GM19035 (cell line): Measurements from ENCODE around the gene TMEM132E.

ENCODE experiments used
- ATAC-seq: cut with Tn5 transposase; IDR thresholded peaks from one replicate; pipeline ENCODE4 v1.9.1; 2021; ENCODE audit not compliant: unreplicated experiment

TMEM132E gene

GRCh38 chr17:34654881-34655276, 75.5 kb downstream of the TMEM132E start:
- ATAC-seq = no peak

- ATAC-seq = no peak
Observed at GRCh38 chr17:34656801-34657200, 77.4 kb downstream of the TMEM132E start.

- ATAC-seq = no peak
Observed at GRCh38 chr17:34658811-34659560, 79.6 kb downstream of the TMEM132E start.

GRCh38 chr17:34663714-34664113, 84.3 kb downstream of the TMEM132E start:
- ATAC-seq = no peak

- no peak for ATAC-seq
Observed at GRCh38 chr17:34665150-34665806, 85.9 kb downstream of the TMEM132E start.

GRCh38 chr17:34665819-34666763, 86.7 kb downstream of the TMEM132E start:
- ATAC-seq = no peak

- ATAC-seq = no peak
Observed at GRCh38 chr17:34667656-34668055, 88.3 kb downstream of the TMEM132E start.

GRCh38 chr17:34668206-34668605, 88.8 kb downstream of the TMEM132E start:
- no peak for ATAC-seq

- ATAC-seq = no peak
Observed at GRCh38 chr17:34669511-34669910, 90.1 kb downstream of the TMEM132E start.

- ATAC-seq = no peak
Observed at GRCh38 chr17:34670618-34671017, 91.2 kb downstream of the TMEM132E start.

GRCh38 chr17:34671191-34671590, 91.8 kb downstream of the TMEM132E start:
- ATAC-seq = no peak

GRCh38 chr17:34672176-34672785, 92.9 kb downstream of the TMEM132E start:
- no peak for ATAC-seq

- no peak for ATAC-seq
Observed at GRCh38 chr17:34673516-34673915, 94.1 kb downstream of the TMEM132E start.

- no peak for ATAC-seq
Observed at GRCh38 chr17:34673995-34674890, 94.9 kb downstream of the TMEM132E start.

GRCh38 chr17:34675143-34675542, 95.8 kb downstream of the TMEM132E start:
- ATAC-seq = no peak

- no peak for ATAC-seq
Observed at GRCh38 chr17:34675605-34676004, 96.2 kb downstream of the TMEM132E start.

- no peak for ATAC-seq
Observed at GRCh38 chr17:34680151-34680550, 100.8 kb downstream of the TMEM132E start.

- no peak for ATAC-seq
Observed at GRCh38 chr17:34682305-34682704, 102.9 kb downstream of the TMEM132E start.

- no peak for ATAC-seq
Observed at GRCh38 chr17:34683390-34683789, 104.0 kb downstream of the TMEM132E start.
